Upper lobe of left lung (tissue), 6 donors: ENCODE measurements around the gene NPDC1. TPM values are rescaled to one million over a fixed set of nuclear protein-coding genes. Genes with fewer than 3 reads are reported as not detected.
A peak's percentile ranks its signal among the peaks of the same experiment; 100 is the strongest.

Source experiments
- ATAC-seq, 2 donors: fragments of 200-7000 bp; cut with Tn5 transposase; one replicate each; pipeline ENCODE4 v1.9.1; 2022; ENCODE audit warnings: mild to moderate bottlenecking in 2 of 2, moderate library complexity in 2 of 2; ENCODE audit not compliant: low FRiP score in 2 of 2
- DNase-seq, 2 donors: peaks; one replicate each; pipeline ENCODE4 v3.0.0-alpha.2; 2019 to 2020
- H3K27ac ChIP-seq, 4 donors: fragments of 200-600 bp; sonication (generic); one replicate each; pipeline ENCODE4 v1.5.1; 2016 to 2019
- H3K27me3 ChIP-seq, 4 donors: fragments of 200-600 bp; sonication (generic); one replicate each; pipeline ENCODE4 v1.5.1; 2017 to 2019
- H3K36me3 ChIP-seq, 4 donors: fragments of 200-600 bp; sonication (generic); one replicate each; pipeline ENCODE4 v1.5.1; 2016 to 2019
- H3K4me1 ChIP-seq, 4 donors: fragments of 200-600 bp; sonication (generic); one replicate each; pipeline ENCODE4 v1.5.1; 2018 to 2019
- H3K4me3 ChIP-seq, 4 donors: fragments of 200-600 bp; sonication (generic); one replicate each; pipeline ENCODE4 v1.5.1; 2017 to 2019; ENCODE audit warnings: mild to moderate bottlenecking in 2 of 4, moderate library complexity in 1 of 4
- H3K9me3 ChIP-seq, 4 donors: fragments of 200-600 bp; sonication (generic); one replicate each; pipeline ENCODE4 v1.5.1; 2018 to 2019
- CTCF ChIP-seq, 6 experiments: fragments of 450-650 bp in 4 of 6; fragments of 200-600 bp in 2 of 6; sonication (generic) in 2 of 6; IDR thresholded peaks; one replicate each; pipeline ENCODE4 v1.5.1; 2016 to 2019; ENCODE audit warnings: antibody characterized with exemption in 6 of 6
- EP300 ChIP-seq, 4 donors: sonication (generic); formaldehyde crosslinking; IDR thresholded peaks; one replicate each; pipeline ENCODE4 v1.5.1; 2017; ENCODE audit warnings: antibody characterized with exemption in 4 of 4, control low read depth in 2 of 4
- POLR2A ChIP-seq, 4 donors: fragments of 450-650 bp; IDR thresholded peaks; one replicate each; pipeline ENCODE4 v1.5.1; 2016 to 2017; ENCODE audit warnings: antibody characterized with exemption in 4 of 4, mild to moderate bottlenecking in 2 of 4
- POLR2AphosphoS5 ChIP-seq, 2 donors: sonication (generic); formaldehyde crosslinking; IDR thresholded peaks; one replicate each; pipeline ENCODE4 v1.5.1; 2017; ENCODE audit warnings: antibody characterized with exemption in 2 of 2
- WGBS, 2 donors: methylation state at CpG; one replicate each; pipeline ENCODE4 v1.1.5; 2017 to 2018; 5-methylcytosine and 5-hydroxymethylcytosine counted together
- total RNA-seq, 6 donors: library from RNA; depleted of rRNA in 4 of 6; stranded (reverse); fragments of >200 nt in 4 of 6; gene quantifications; one replicate each; pipeline versions ENCODE4 v1.1.0 to v1.2.1, GENCODE V29; 2016 to 2021
- donor health status: DM: no; HTN: no; CAD: no; lungs with moderate emphysema.
- donor health status: DM: no; HTN: yes; CAD: no; lungs with severe emphysema.

NPDC1 gene
- total RNA-seq, 6 donors from 2014 or later, result 26.7 to 199 (median 73.2) TPM

DNA sequence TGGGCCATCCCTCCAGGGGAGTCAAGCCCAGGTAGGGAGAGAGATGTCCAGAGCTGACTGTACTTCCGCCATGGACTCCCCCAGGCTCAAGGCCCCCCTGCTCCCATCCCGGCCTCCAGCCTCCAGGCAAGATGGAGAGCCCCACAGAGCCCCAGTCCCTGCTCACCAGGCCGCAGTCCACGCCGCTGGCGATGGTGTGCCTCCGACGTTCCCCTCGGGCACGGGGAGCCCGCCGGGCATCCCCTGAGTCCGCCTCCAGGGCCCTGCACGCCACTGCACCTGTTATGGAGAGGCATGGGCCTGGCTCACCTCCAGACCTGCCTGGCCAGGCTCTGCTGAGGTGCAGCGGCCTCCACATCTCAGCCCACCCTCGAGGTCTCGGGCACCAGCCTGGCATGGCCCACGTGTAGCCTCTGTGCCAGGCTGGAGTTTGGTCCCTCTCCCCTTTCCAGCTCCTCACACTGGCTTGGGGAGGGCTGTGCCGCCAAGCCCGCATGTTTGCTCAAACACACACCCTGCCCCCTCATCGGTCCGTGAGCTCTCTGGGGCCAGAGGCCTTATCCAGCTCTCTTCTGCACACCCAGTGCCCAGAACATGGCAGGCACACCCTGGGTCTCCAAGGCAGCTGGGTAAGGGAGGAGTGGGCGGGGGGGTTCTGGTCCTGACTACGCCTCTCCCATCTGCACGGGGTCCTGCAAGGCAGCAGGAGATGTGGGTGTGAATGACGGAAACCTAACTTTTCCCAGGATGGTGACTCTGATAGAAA lies 20.3 kb upstream of the NPDC1 start:
- ATAC-seq, result no peak
- H3K27ac ChIP-seq, result no peak overlapping the region
- DNase-seq, result peak in 1 of 2 donors; percentile 80
- peaks cover 19 to 30% (median 23%) of the 10 kb centered on the region in 4 donors for H3K4me1 ChIP-seq
- H3K4me3 ChIP-seq, result no peak overlapping the region
- H3K36me3 ChIP-seq, result no peaks in the 10 kb centered on the region
- peaks cover 0 to 10% (median 0%) of the 10 kb centered on the region in 4 donors for H3K27me3 ChIP-seq
- TF ChIP-seq POLR2A (IDR thresholded peaks at IDR 0.05) (no peak), EP300 (IDR thresholded peaks at IDR 0.05) (no peak), CTCF (IDR thresholded peaks at IDR 0.05) (no peak), POLR2AphosphoS5 (IDR thresholded peaks at IDR 0.05) (no peak)
- WGBS, 2 donors, result 94% methylated on average over 5 to 26 of the region's 26 CpGs
- no peaks in the 10 kb centered on the region for H3K9me3 ChIP-seq

GRCh38 chr9:137065336-137065967 lies 19.5 kb upstream of the NPDC1 start:
- TF ChIP-seq EP300 (IDR thresholded peaks at IDR 0.05) (no peak), POLR2AphosphoS5 (IDR thresholded peaks at IDR 0.05) (no peak), CTCF (IDR thresholded peaks at IDR 0.05) (no peak), POLR2A (IDR thresholded peaks at IDR 0.05) (no peak)
- WGBS, 2 donors, result 93 to 97% methylated on average over 10 to 23 of the region's 23 CpGs
- Histone ChIP-seq H3K4me1 (peaks cover 12 to 22% (median 16%) of the 10 kb centered on the region in 4 donors), H3K27ac (no peak overlapping the region), H3K36me3 (no peaks in the 10 kb centered on the region), H3K9me3 (no peaks in the 10 kb centered on the region), H3K27me3 (peaks cover 0 to 10% (median 0%) of the 10 kb centered on the region in 4 donors), H3K4me3 (no peak overlapping the region)
- no peak for ATAC-seq
- DNase-seq, result peak in 1 of 2 donors; percentile 84

DNA sequence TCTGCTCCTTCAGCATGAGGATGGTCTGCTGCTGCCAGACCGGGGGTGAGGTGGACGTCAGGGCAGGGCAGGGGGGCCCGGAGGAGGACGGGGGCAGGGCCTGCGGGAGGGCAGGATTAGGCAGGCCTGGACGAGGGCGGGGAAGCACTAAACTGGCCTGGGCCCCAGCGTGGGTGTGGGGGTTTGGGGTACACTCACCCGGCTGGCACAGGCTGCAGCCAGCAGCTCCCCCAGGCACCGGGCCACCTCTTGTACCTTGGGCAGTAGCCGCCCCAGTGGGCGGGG lies 18.8 kb upstream of the NPDC1 start:
- Histone ChIP-seq H3K4me3 (no peak overlapping the region), H3K27me3 (peaks cover 0 to 10% (median 0%) of the 10 kb centered on the region in 4 donors), H3K9me3 (no peaks in the 10 kb centered on the region), H3K36me3 (no peaks in the 10 kb centered on the region), H3K4me1 (peaks cover 8 to 18% (median 14%) of the 10 kb centered on the region in 4 donors), H3K27ac (no peak overlapping the region)
- TF ChIP-seq CTCF (IDR thresholded peaks at IDR 0.05), result no peak
- no peak for TF ChIP-seq POLR2AphosphoS5 (IDR thresholded peaks at IDR 0.05)
- no peak for TF ChIP-seq POLR2A (IDR thresholded peaks at IDR 0.05)
- TF ChIP-seq EP300 (IDR thresholded peaks at IDR 0.05), result no peak
- DNase-seq (peak in 1 of 2 donors; percentile 72), ATAC-seq (peak in 1 of 2 donors; percentile 7)
- 84 to 90% methylated on average over 5 to 10 of the region's 12 CpGs for WGBS, 2 donors

DNA sequence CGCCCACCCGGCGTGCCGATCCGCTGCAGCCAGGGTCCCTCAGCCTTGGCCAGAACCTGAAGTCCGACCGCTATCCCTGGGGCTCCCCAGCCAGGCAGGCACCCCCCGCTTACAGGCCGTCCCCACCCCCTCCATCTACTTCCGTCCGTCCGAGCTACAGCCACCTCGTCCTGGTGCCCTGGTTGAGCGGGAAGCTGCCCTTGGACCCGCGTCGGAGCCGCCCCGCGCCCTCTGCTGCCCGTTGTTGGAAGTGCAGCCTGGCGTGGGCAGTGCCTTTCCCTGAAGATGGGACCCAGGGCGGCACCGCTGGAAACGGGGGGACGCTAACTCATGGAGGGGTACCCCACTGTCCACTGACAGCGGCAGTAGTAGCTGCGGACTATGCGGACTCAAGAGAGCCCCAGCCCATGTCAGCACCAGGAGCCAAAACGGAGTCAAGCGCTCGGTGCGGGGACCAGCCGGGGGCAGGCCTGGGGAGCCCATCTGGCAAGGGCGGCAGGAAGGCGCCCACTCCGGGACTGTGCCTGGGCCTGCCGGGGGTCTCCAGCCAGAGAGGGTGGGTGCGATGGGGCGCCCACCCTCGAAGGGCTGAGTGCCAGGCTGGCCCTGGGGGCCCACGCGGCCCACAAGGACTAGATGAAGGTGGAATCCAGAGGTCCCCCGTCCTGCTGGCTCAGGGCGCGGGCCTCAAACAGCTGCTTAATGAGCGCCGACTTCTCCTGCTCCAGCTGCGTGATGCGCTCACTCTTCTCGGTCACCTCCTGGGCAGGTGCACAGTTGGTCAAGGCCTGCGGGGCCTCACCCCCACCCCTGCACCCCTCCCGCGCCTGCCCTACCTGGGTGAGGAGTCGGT lies 18.3 kb upstream of the NPDC1 start:
- TF ChIP-seq CTCF (IDR thresholded peaks at IDR 0.05) (peak; percentile 96 to 99 (median 98)), EP300 (IDR thresholded peaks at IDR 0.05) (no peak)
- no peak overlapping the region for H3K27ac ChIP-seq
- DNase-seq, result peak in 1 of 2 donors; percentile 96
- WGBS, 2 donors, result 57 to 98% methylated on average over 14 to 46 of the region's 55 CpGs
- peaks cover 0 to 4% (median 0%) of the 10 kb centered on the region in 4 donors for H3K27me3 ChIP-seq
- peaks cover 2 to 12% (median 8%) of the 10 kb centered on the region in 4 donors for H3K4me1 ChIP-seq
- no peak overlapping the region for H3K4me3 ChIP-seq
- peak; percentile 59 to 87 for ATAC-seq
- H3K36me3 ChIP-seq, result no peaks in the 10 kb centered on the region
- H3K9me3 ChIP-seq, result no peaks in the 10 kb centered on the region
